Smooth muscle cell (in vitro differentiated cells): Measurements from ENCODE around the gene CD81. TPM values are rescaled to one million over a fixed set of nuclear protein-coding genes. Genes with fewer than 3 reads are reported as not detected.

Source experiments
- DNase-seq: peaks from one replicate; lab custom pipeline; 2025; ENCODE audit not compliant: unreplicated experiment; lab: John Stamatoyannopoulos, UW
- H2AFZ ChIP-seq: fragments of 200-600 bp; sonication (generic); 2 replicates; pipeline ENCODE4 v1.6.0; 2016; ENCODE audit warnings: antibody characterized with exemption, low read depth, mild to moderate bottlenecking
- H3F3A ChIP-seq: fragments of 200-600 bp; sonication (generic); 2 replicates; pipeline ENCODE4 v1.6.0; 2017; ENCODE audit warnings: antibody characterized with exemption, low read depth
- H3K27ac ChIP-seq: fragments of 200-600 bp; sonication (generic); 2 replicates; pipeline ENCODE4 v1.5.1; 2016; ENCODE audit warnings: low read depth, mild to moderate bottlenecking
- H3K27me3 ChIP-seq: fragments of 200-600 bp; sonication (generic); 2 replicates; pipeline ENCODE4 v1.6.1; 2016; ENCODE audit warnings: low read depth, mild to moderate bottlenecking
- H3K36me3 ChIP-seq: fragments of 200-600 bp; sonication (generic); 2 replicates; pipeline ENCODE4 v1.5.1; 2016; ENCODE audit warnings: low read depth
- H3K4me1 ChIP-seq: fragments of 200-600 bp; sonication (generic); 2 replicates; pipeline ENCODE4 v1.5.1; 2016; ENCODE audit warnings: low read depth
- H3K4me2 ChIP-seq: fragments of 200-600 bp; sonication (generic); 2 replicates; pipeline ENCODE4 v1.6.0; 2016; ENCODE audit warnings: mild to moderate bottlenecking
- H3K4me3 ChIP-seq: fragments of 200-600 bp; sonication (generic); 2 replicates; pipeline ENCODE4 v1.5.1; 2016; ENCODE audit warnings: mild to moderate bottlenecking
- H3K79me2 ChIP-seq: fragments of 200-600 bp; sonication (generic); 2 replicates; pipeline ENCODE4 v1.6.0; 2016; ENCODE audit warnings: low read depth, mild to moderate bottlenecking
- H3K9ac ChIP-seq: fragments of 200-600 bp; sonication (generic); 2 replicates; pipeline ENCODE4 v1.6.0; 2016; ENCODE audit warnings: low read depth
- H3K9me3 ChIP-seq: fragments of 200-600 bp; sonication (generic); replicated peaks from 2 replicates; pipeline ENCODE4 v1.5.1; 2016; ENCODE audit warnings: low read depth
- H4K20me1 ChIP-seq: fragments of 200-600 bp; sonication (generic); 2 replicates; pipeline ENCODE4 v1.6.0; 2016; ENCODE audit warnings: low read depth
- CTCF ChIP-seq: fragments of 200-600 bp; sonication (generic); IDR thresholded peaks from 2 replicates; pipeline ENCODE4 v1.5.1; 2017; ENCODE audit warnings: borderline replicate concordance, mild to moderate bottlenecking, antibody characterized with exemption; ENCODE audit not compliant: insufficient read depth, poor library complexity, severe bottlenecking
- WGBS: methylation state at CpG from one replicate; pipeline ENCODE4 v1.1.7; 2016; ENCODE audit warnings: low lambda C conversion rate; 5-methylcytosine and 5-hydroxymethylcytosine counted together
- polyA plus RNA-seq: library from polyadenylated mRNA; unstranded; fragments of >200 nt; fragmentation: Nextera tagmentation; extraction: Ambion mirVana; gene quantifications from 2 replicates; pipeline ENCODE4 v1.2.1, GENCODE V29; 2016
- total RNA-seq: library from RNA; depleted of rRNA; stranded (reverse); fragments of >200 nt; gene quantifications from 2 replicates; pipeline ENCODE4 v1.2.3, GENCODE V29; 2014

The CD81 gene
- total RNA-seq (191 and 219 TPM in 2 replicates), polyA plus RNA-seq (519 and 543 TPM in 2 replicates)

- no peaks in the 10 kb centered on the region for H3K9me3 ChIP-seq
- peak within 1 kb of the TSS; percentile 89 for H3K4me2 ChIP-seq
- H3K9ac ChIP-seq, result peak within 1 kb of the TSS; percentile 98
- peaks cover 49% of the 10 kb centered on the region for H4K20me1 ChIP-seq
- H3K27me3 ChIP-seq, result no peaks in the 10 kb centered on the region
- no peaks in the 10 kb centered on the region for H3F3A ChIP-seq
- H3K4me1 ChIP-seq, result peaks cover 5% of the 10 kb centered on the region
- H3K36me3 ChIP-seq, result no peaks in the 10 kb centered on the region
- H3K27ac ChIP-seq, result peak within 1 kb of the TSS; percentile 76
- WGBS, result 10% methylated on average over 23 of the region's 65 CpGs
- no peak within 1 kb of the TSS for H2AFZ ChIP-seq
- peaks cover 46% of the 10 kb centered on the region for H3K79me2 ChIP-seq
- no peak for DNase-seq
- H3K4me3 ChIP-seq, result peak within 1 kb of the TSS; percentile 99
- TF ChIP-seq CTCF, result no peak
Observed at GRCh38 chr11:2376751-2377451, at the start of gene CD81. Gene CD81 (plus strand): TSS chr11:2377310. CDS start chr11:2377550, 240 bp downstream.

GRCh38 chr11:2328021-2328420, 49.1 kb upstream of the CD81 start:
- Histone ChIP-seq H3K4me1 (peaks cover 14% of the 10 kb centered on the region), H3K27ac (no peak overlapping the region), H3K4me2 (no peak overlapping the region), H2AFZ (no peak overlapping the region), H3K27me3 (no peaks in the 10 kb centered on the region), H3K9ac (no peak overlapping the region), H3K9me3 (no peaks in the 10 kb centered on the region), H3K36me3 (no peaks in the 10 kb centered on the region), H3F3A (no peaks in the 10 kb centered on the region), H3K4me3 (no peak overlapping the region), H3K79me2 (no peaks in the 10 kb centered on the region), H4K20me1 (no peaks in the 10 kb centered on the region)
- WGBS, result 91% methylated on average over 11 of the region's 11 CpGs
- DNase-seq, result no peak
- TF ChIP-seq CTCF, result no peak

- Histone ChIP-seq H3K36me3 (no peaks in the 10 kb centered on the region), H3K9me3 (no peaks in the 10 kb centered on the region), H3K4me1 (peaks cover 14% of the 10 kb centered on the region), H3K4me3 (no peak overlapping the region), H3K9ac (no peak overlapping the region), H3K4me2 (no peak overlapping the region), H2AFZ (no peak overlapping the region), H3K27ac (no peak overlapping the region), H3F3A (no peaks in the 10 kb centered on the region), H4K20me1 (no peaks in the 10 kb centered on the region), H3K79me2 (no peaks in the 10 kb centered on the region), H3K27me3 (no peaks in the 10 kb centered on the region)
- 97% methylated on average over 15 of the region's 15 CpGs for WGBS
- no peak for TF ChIP-seq CTCF
- no peak for DNase-seq
Observed at GRCh38 chr11:2328656-2329354, 48.3 kb upstream of the CD81 start.
